ENCODE measurements around the gene FAM120A.
A peak's percentile ranks its signal among the peaks of the same experiment; 100 is the strongest.

Gene FAM120A

GRCh38 chr9:93597871-93598646 lies 146.6 kb downstream of the FAM120A start:
- DNase-seq, result no peak

DNA sequence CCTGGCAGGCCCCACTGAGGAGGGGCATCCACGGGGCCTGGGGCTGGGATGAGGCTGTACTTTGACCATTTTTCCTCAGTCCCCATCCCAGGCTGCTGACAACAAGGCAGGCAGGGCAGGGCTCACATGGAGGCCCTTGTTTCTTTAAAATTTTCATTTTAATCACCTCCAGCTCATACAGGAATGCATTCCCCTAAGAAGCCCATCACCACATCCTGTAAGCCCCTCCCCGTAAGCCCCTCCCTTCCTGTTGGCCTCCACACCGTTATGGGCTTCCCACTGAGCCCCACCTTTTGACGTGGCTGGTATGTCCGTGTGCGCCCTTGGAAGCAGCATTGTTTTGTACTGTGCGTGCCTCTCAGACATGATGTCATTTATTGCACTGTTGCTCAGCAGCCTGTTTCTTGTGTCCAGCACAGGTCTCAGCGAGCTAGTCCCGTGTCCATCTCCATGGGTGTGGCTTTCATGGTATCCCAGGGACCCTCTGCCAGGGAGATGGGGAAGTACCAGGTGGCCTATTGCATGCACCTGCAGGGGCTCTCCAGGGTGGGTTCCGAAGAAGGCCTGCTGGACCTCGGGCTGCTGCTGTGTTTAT lies 147.3 kb downstream of the FAM120A start:
- no peak for DNase-seq

DNA sequence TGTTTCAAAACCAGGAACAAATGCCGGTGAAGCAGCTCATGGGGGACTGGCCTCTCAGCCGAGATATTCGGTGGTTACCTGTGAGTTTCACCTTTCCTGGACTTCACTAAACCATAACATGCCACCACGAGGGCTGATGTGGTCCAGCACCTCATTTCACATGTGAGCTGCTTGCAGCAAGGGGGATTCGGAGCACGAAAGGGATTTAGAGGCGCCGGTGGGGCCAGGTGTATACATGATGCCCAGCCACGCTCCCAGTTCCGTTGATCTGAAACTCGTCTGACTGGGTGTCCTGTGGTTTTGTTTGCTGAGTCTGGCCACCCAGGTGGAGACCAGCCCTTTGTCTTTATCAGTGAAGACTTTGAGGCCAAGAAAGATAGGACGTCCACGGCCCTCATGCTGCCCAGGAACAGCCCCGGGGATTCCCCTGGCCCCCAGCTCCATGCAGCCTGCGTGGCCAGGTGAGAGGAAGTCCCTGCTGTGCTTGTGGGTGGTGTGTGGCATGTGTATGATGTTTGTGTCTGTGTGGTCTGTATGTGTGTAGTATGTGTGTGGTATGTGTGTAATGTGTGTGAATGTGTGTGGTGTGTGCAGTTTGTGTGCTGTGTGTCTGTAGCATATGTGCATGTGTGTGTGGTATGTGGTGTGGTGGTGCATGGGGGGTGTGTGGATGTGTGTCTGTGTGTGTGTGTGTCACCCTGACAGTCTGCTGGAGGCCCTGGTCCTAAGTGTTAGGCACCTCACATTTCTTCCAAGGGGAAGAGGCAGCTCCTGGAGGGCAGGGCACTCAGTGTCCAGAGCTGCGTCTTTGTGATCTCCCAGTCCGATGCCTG lies 148.3 kb downstream of the FAM120A start:
- DNase-seq, result peak; percentile 8

GRCh38 chr9:93600504-93600903 lies 149.0 kb downstream of the FAM120A start:
- DNase-seq, result no peak

DNA sequence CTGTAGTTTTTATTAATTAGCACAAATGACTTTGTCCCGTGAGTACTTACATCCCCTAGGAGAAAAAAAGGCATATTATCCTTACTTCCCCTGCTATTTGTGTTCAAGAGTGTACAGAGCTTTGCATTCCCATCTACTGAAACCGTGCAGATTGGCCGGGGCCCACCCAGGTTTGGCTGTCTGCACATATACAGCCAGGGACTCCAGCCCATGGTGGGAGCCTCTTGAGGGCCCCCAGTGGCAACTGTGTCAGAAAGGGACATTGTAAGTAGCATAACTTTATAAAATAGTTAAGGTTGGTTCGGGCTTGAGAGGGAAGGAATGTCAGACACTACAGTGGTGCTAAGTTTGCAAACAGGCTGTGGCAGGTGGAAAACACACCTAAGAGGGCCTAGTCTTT lies 149.6 kb downstream of the FAM120A start:
- DNase-seq, result no peak

DNA sequence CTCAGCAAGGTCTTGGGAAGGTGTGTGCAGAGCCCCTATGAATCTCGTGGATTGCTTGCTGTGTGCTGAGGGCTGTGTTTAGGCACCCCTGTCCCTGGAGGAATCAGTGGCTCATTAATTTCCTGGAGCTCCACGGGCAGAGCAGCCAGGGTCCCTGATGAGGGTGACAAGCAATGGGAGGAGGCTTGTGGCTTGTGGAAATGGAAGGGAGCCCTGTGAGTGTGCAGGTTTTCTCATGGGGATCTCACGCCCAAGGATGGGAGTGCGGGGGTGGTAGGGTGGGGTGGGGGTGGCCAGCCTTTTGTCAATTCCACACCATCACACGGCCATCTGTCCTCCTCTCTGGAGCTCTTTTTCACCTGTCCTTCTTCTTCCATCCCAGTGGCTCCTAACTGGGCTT lies 150.2 kb downstream of the FAM120A start:
- no peak for DNase-seq

DNA sequence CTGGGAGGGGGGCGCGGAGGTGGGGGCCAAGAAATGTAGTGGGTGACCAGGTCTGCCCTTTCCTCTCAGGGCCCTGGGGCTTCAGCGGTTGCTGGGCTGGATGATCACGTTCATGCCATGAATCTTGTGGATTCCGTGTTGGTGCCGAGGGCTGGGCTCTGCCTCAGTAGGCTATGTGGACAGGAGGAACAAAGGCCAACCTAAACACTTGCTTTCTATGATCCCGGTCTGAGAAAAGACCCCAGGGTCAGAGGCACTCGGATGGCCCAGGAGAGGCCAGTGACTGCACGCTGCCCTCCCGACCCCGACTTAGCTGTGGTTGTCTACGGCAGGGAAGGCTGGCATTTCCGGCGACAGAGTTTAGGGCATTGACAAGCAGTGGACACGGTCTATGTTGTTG lies 151.5 kb downstream of the FAM120A start:
- no peak for DNase-seq

GRCh38 chr9:93603906-93604326 lies 152.4 kb downstream of the FAM120A start:
- DNase-seq, result no peak

DNA sequence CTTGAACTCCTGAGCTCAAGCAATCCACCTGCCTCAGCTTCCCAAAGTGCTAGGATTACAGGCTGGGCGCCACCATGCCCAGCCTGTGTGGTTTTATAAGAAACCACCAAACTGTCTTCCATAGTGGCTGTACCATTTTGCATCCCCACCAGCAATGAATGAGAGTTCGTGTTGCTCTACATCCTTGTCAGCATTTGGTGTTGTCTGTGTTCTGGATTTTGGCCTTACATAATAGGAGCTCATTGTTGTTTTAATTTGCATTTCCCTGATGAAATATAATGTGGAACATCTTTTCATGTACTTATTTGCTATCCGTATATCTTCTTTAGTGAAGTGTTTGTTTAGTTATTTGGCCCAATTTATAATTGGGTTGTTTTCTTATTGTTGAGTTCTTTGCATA lies 154.7 kb downstream of the FAM120A start:
- no peak for DNase-seq

- no peak for DNase-seq
Measured at GRCh38 chr9:93610206-93610605, 158.7 kb downstream of the FAM120A start.

DNA sequence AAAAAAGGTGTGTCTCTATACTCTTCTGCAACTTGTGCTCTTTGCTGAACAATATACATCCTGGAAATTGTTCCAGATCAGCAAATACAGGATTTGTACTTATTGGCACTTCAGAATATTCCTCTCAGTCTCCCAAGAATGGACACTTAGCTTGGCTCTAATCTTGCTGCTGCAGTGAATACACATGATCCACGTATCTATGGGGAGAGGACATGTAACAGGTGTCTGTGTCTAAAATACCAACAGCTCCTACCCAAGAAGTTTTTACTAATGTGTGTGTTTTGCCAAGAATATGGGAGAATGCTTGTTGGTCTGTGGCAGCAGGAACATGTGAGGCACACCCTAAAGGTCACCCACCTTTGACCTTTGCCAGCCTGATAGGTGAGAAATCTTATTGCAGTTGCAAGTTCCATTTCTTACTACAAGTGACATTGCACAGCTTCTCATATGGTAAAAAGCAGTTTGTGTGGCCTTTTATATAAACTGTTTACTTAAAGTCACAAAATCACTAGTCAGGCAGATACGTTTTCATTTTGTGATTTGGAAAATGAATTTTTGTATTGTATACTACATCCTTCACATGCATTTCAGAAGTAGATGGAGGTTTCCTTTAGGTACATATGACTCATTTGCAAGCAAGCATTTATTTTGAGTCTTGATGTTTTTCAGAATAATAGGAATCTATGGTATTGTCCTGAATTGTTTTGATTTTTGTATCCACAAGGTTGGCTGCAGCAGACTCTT lies 160.7 kb downstream of the FAM120A start:
- no peak for DNase-seq

GRCh38 chr9:93612796-93613154 lies 161.3 kb downstream of the FAM120A start:
- no peak for DNase-seq

GRCh38 chr9:93613174-93613573 lies 161.7 kb downstream of the FAM120A start:
- DNase-seq, result no peak

- no peak for DNase-seq
Measured at GRCh38 chr9:93613791-93614190, 162.3 kb downstream of the FAM120A start.

DNA sequence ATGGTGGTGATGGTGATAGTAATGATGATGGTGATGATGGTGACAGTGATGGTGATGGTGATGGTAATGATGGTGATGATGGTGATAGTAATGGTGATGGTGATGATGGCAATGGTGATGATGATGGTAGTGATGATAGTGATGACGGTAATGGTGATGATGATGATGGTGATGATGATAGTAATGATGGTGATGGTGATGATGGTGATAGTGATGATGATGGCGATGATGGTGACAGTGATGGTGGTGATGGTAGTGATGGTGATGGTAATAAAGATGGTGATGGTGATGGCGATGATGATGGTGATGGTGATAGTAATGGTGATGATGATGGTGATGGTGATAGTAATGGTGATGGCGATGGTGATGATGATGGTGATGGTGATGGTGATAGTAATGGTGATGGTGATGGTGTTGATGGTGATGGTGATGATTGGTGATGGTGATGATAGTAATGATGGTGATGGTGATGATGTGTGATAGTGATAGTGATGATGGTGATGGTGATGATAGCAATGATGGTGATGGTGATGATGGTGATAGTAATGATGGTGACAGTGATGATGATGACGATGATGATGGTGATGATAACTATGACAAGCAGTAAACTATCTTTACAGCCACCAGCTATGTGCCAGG lies 163.5 kb downstream of the FAM120A start:
- no peak for DNase-seq
